ENCODE measurements around the gene PITX2. TPM values are rescaled to one million over a fixed set of nuclear protein-coding genes. Genes with fewer than 3 reads are reported as not detected.

PITX2 gene
- total RNA-seq, 4 donors from 2014 or later: not detected

- H3K9me3 ChIP-seq: no peaks in the 10 kb centered on the region
- TF ChIP-seq POLR2A (IDR thresholded peaks at IDR 0.05) (no peak), EP300 (IDR thresholded peaks at IDR 0.05) (no peak), CTCF (IDR thresholded peaks at IDR 0.05) (no peak)
- no peak overlapping the region for H3K4me3 ChIP-seq
- H3K27me3 ChIP-seq: no peaks in the 10 kb centered on the region
- H3K4me1 ChIP-seq: no peaks in the 10 kb centered on the region
- no peaks in the 10 kb centered on the region for H3K36me3 ChIP-seq
- H3K27ac ChIP-seq: no peak overlapping the region
- no peak for DNase-seq (ENCODE audit: low spot score in 2 of 2)
- WGBS, 2 donors: 70 to 73% methylated on average over 3 of the region's 3 CpGs
Observed at GRCh38 chr4:110666030-110666429, 43.2 kb upstream of the PITX2 start.

GRCh38 chr4:110663738-110664444, 41.0 kb upstream of the PITX2 start:
- no peak for DNase-seq (ENCODE audit: low spot score in 2 of 2)
- Histone ChIP-seq H3K4me1 (no peaks in the 10 kb centered on the region), H3K27ac (no peak overlapping the region), H3K36me3 (no peaks in the 10 kb centered on the region), H3K4me3 (no peak overlapping the region), H3K9me3 (peaks cover 0 to 3% (median 0%) of the 10 kb centered on the region in 4 donors), H3K27me3 (no peaks in the 10 kb centered on the region)
- TF ChIP-seq EP300 (IDR thresholded peaks at IDR 0.05): no peak
- no peak for TF ChIP-seq POLR2A (IDR thresholded peaks at IDR 0.05)
- TF ChIP-seq CTCF (IDR thresholded peaks at IDR 0.05): no peak
- WGBS, 2 donors: 7 to 18% methylated on average over 2 of the region's 2 CpGs

GRCh38 chr4:110663206-110663605, 40.3 kb upstream of the PITX2 start:
- no peak for DNase-seq (ENCODE audit: low spot score in 2 of 2)
- no peaks in the 10 kb centered on the region for H3K27me3 ChIP-seq
- H3K4me3 ChIP-seq: no peak overlapping the region
- H3K36me3 ChIP-seq: no peaks in the 10 kb centered on the region
- no peak overlapping the region for H3K27ac ChIP-seq
- peaks cover 0 to 7% (median 0%) of the 10 kb centered on the region in 4 donors for H3K9me3 ChIP-seq
- no peak for TF ChIP-seq CTCF (IDR thresholded peaks at IDR 0.05)
- TF ChIP-seq POLR2A (IDR thresholded peaks at IDR 0.05): no peak
- no peak for TF ChIP-seq EP300 (IDR thresholded peaks at IDR 0.05)
- H3K4me1 ChIP-seq: no peaks in the 10 kb centered on the region
- WGBS, 2 donors: 78 to 95% methylated on average over 1 of the region's 1 CpG

GRCh38 chr4:110660755-110661154, 37.9 kb upstream of the PITX2 start:
- 85 to 95% methylated on average over 2 of the region's 2 CpGs for WGBS, 2 donors
- H3K9me3 ChIP-seq: peaks cover 0 to 7% (median 0%) of the 10 kb centered on the region in 4 donors
- no peak for DNase-seq (ENCODE audit: low spot score in 2 of 2)
- H3K4me1 ChIP-seq: no peaks in the 10 kb centered on the region
- peaks cover 0 to 11% of the 10 kb centered on the region in 2 donors for H3K27me3 ChIP-seq
- no peak for TF ChIP-seq EP300 (IDR thresholded peaks at IDR 0.05)
- no peak for TF ChIP-seq POLR2A (IDR thresholded peaks at IDR 0.05)
- no peak for TF ChIP-seq CTCF (IDR thresholded peaks at IDR 0.05)
- H3K27ac ChIP-seq: no peak overlapping the region
- no peaks in the 10 kb centered on the region for H3K36me3 ChIP-seq
- H3K4me3 ChIP-seq: no peak overlapping the region

GRCh38 chr4:110654254-110654635, 31.4 kb upstream of the PITX2 start:
- Histone ChIP-seq H3K27me3 (peaks cover 0 to 11% of the 10 kb centered on the region in 2 donors), H3K36me3 (no peaks in the 10 kb centered on the region), H3K9me3 (peaks cover 0 to 7% (median 0%) of the 10 kb centered on the region in 4 donors), H3K4me1 (no peaks in the 10 kb centered on the region), H3K4me3 (no peak overlapping the region), H3K27ac (no peak overlapping the region)
- no peak for DNase-seq (ENCODE audit: low spot score in 2 of 2)
- TF ChIP-seq CTCF (IDR thresholded peaks at IDR 0.05) (no peak), POLR2A (IDR thresholded peaks at IDR 0.05) (no peak), EP300 (IDR thresholded peaks at IDR 0.05) (no peak)
